Measurements from ENCODE around the gene PPP1R3C. TPM values are rescaled to one million over a fixed set of nuclear protein-coding genes. Genes with fewer than 3 reads are reported as not detected.

PPP1R3C gene
- total RNA-seq, 1 experiment from 2014 or later: not detected

Other genes starting within 250 kb of the PPP1R3C start
- 0.14 and 0.22 TPM in 2 replicates for gene HECTD2, start 222.7 kb downstream of the PPP1R3C start, total RNA-seq (2014; rRNA removed; shearing (Covaris generic); ENCODE audit: low replicate concordance)
- gene TNKS2, start 165.4 kb upstream of the PPP1R3C start, total RNA-seq (2014; rRNA removed; shearing (Covaris generic); ENCODE audit: low replicate concordance): 19.6 and 23.6 TPM in 2 replicates

Measured in Karpas-422 (cell line).